AG04450 (cell line): ENCODE results near the gene HOXD4. TPM values are rescaled to one million over a fixed set of nuclear protein-coding genes. Genes with fewer than 3 reads are reported as not detected.

Experiments used
- CTCF ChIA-PET: fragments of 300-600, 350-600 bp; formaldehyde crosslinking; extraction: SDS; loops from one replicate; lab custom pipeline; 2022; ENCODE audit warnings: antibody characterized with exemption, inconsistent platforms; lab: Charles Lee
- POLR2A ChIA-PET: fragments of 350-600 bp; formaldehyde crosslinking; extraction: SDS; loops from one replicate; lab custom pipeline; 2021; ENCODE audit warnings: antibody characterized with exemption, inconsistent platforms; lab: Yijun Ruan, JAX
- DNase-seq: peaks from one replicate; pipeline ENCODE4 v3.0.0-alpha.2; 2011; ENCODE audit warnings: low read depth, low spot score
- H3K27ac ChIP-seq: one replicate; pipeline ENCODE4 v1.5.1; 2012; ENCODE audit warnings: low read depth, low read length, control low read depth
- H3K27me3 ChIP-seq: one replicate; pipeline ENCODE4 v1.6.0; 2012; ENCODE audit warnings: low read length; ENCODE audit not compliant: control insufficient read depth, insufficient read depth
- H3K4me3 ChIP-seq: 2 replicates; pipeline ENCODE4 v1.5.1; 2011; ENCODE audit warnings: mild to moderate bottlenecking, low read depth, low read length, control low read depth
- H3K9me3 ChIP-seq: 2 replicates; pipeline ENCODE4 v1.5.1; 2012; ENCODE audit warnings: low read length; ENCODE audit not compliant: control insufficient read depth, insufficient read depth
- CTCF ChIP-seq: IDR thresholded peaks from 2 replicates; pipeline ENCODE4 v1.5.1; 2011; ENCODE audit warnings: low read depth, low read length, control low read depth, inconsistent platforms
- polyA plus RNA-seq: library from polyadenylated mRNA; depleted of rRNA; stranded (reverse); fragments of >200 nt; gene quantifications from 2 replicates; pipeline ENCODE4 v1.2.3, GENCODE V29; 2011

Gene HOXD4
- polyA plus RNA-seq, 1 experiment = not detected

- TF ChIP-seq CTCF = no peak
- Histone ChIP-seq H3K27ac (no peak overlapping the region), H3K27me3 (peaks cover 96% of the 10 kb centered on the region), H3K4me3 (no peak overlapping the region), H3K9me3 (peaks cover 12% of the 10 kb centered on the region; the same call in 1 of the 2 replicates)
- no peak for DNase-seq
- POLR2A ChIA-PET = no interaction called here
- CTCF ChIA-PET = interaction anchor here (0.5 to 1.9 kb wide), 4 partner anchors 20 to 394 kb away, joined by 3 to 6 read pairs (median 4); no protein-coding TSS in a partner anchor
Observed at GRCh38 chr2:176160986-176161824, 9.9 kb downstream of the HOXD4 start.

GRCh38 chr2:176161825-176162626, 10.7 kb downstream of the HOXD4 start:
- ChIA-PET CTCF (interaction anchor here (0.5 to 1.9 kb wide), 4 partner anchors 21 to 393 kb away, joined by 3 to 6 read pairs (median 4); no protein-coding TSS in a partner anchor), POLR2A (no interaction called here)
- peaks cover 9% of the 10 kb centered on the region; the same call in 1 of the 2 replicates for H3K9me3 ChIP-seq
- no peak for TF ChIP-seq CTCF
- no peak for DNase-seq
- H3K27ac ChIP-seq = no peak overlapping the region
- no peak overlapping the region for H3K4me3 ChIP-seq
- H3K27me3 ChIP-seq = peaks cover 94% of the 10 kb centered on the region

GRCh38 chr2:176162911-176163671, 11.7 kb downstream of the HOXD4 start:
- no peak for DNase-seq
- TF ChIP-seq CTCF = no peak
- H3K27ac ChIP-seq = no peak overlapping the region

GRCh38 chr2:176163672-176164056, 12.3 kb downstream of the HOXD4 start:
- Histone ChIP-seq H3K27me3 (peaks cover 82% of the 10 kb centered on the region), H3K27ac (no peak overlapping the region), H3K4me3 (no peak overlapping the region), H3K9me3 (peaks cover 3% of the 10 kb centered on the region; the same call in 1 of the 2 replicates)
- TF ChIP-seq CTCF = no peak
- ChIA-PET CTCF (no interaction called here), POLR2A (no interaction called here)
- no peak for DNase-seq

More at GRCh38 chr2:176162911-176163671, 11.7 kb downstream of the HOXD4 start:
- Histone ChIP-seq H3K4me3 (no peak overlapping the region), H3K27me3 (peaks cover 86% of the 10 kb centered on the region), H3K9me3 (peaks cover 3% of the 10 kb centered on the region; the same call in 1 of the 2 replicates)
- ChIA-PET CTCF (interaction anchor here (0.9 to 1.9 kb wide), 3 partner anchors 22 to 489 kb away, joined by 3 to 6 read pairs (median 4); no protein-coding TSS in a partner anchor), POLR2A (no interaction called here)
